WTC11 (cell line): Measurements from ENCODE around the gene ZNF581. TPM values are rescaled to one million over a fixed set of nuclear protein-coding genes. Genes with fewer than 3 reads are reported as not detected.

Experiments used
- ATAC-seq: fragments of 200-7000 bp; cut with Tn5 transposase; 2 replicates; pipeline ENCODE4 v1.10.0; 2021; ENCODE audit warnings: mild to moderate bottlenecking, moderate library complexity
- CTCF ChIA-PET: fragments of 300-600 bp; sonication (Branson Sonifier 250); formaldehyde crosslinking; loops from one replicate; lab custom pipeline; 2021; ENCODE audit warnings: antibody characterized with exemption; lab: Charles Lee
- POLR2A ChIA-PET: fragments of 350-600 bp; sonication (Branson Sonifier 250); formaldehyde crosslinking; loops from one replicate; lab custom pipeline; 2021; ENCODE audit warnings: antibody characterized with exemption; lab: Charles Lee
- DNase-seq: peaks from one replicate; pipeline ENCODE4 v3.0.0; 2021; ENCODE audit warnings: low spot score
- H3K27ac Mint-ChIP-seq: 2 replicates; pipeline ENCODE4 v1.8.0; 2021; ENCODE audit warnings: mixed read lengths
- H3K27me3 Mint-ChIP-seq: 2 replicates; pipeline ENCODE4 v1.8.0; 2021; ENCODE audit warnings: low read depth, mild to moderate bottlenecking, moderate library complexity, mixed read lengths
- H3K36me3 Mint-ChIP-seq: 2 replicates; pipeline ENCODE4 v1.8.0; 2021; ENCODE audit warnings: mixed read lengths
- H3K4me1 Mint-ChIP-seq: 2 replicates; pipeline ENCODE4 v1.8.0; 2022; ENCODE audit warnings: mixed read lengths
- H3K4me3 Mint-ChIP-seq: 2 replicates; pipeline ENCODE4 v1.8.0; 2021; ENCODE audit warnings: mild to moderate bottlenecking, moderate library complexity, mixed read lengths
- H3K9me3 Mint-ChIP-seq: 2 replicates; pipeline ENCODE4 v1.8.0; 2021; ENCODE audit warnings: mixed read lengths
- ARID4B ChIP-seq: sonication (generic); formaldehyde crosslinking; IDR thresholded peaks from 2 replicates; pipeline ENCODE4 v1.8.0; 2023; ENCODE audit warnings: missing genetic modification reagents, mild to moderate bottlenecking, borderline replicate concordance
- ATF6 ChIP-seq: sonication (generic); formaldehyde crosslinking; IDR thresholded peaks from 2 replicates; pipeline ENCODE4 v1.8.1; 2023; ENCODE audit warnings: mild to moderate bottlenecking, missing genetic modification reagents
- CREB1 ChIP-seq: sonication (generic); formaldehyde crosslinking; IDR thresholded peaks from 2 replicates; pipeline ENCODE4 v1.8.0; 2023; ENCODE audit warnings: mild to moderate bottlenecking, missing genetic modification reagents
- CREM ChIP-seq: sonication (generic); formaldehyde crosslinking; IDR thresholded peaks from 2 replicates; pipeline ENCODE4 v1.8.1; 2022; ENCODE audit warnings: mild to moderate bottlenecking, missing genetic modification reagents, moderate library complexity
- ERG ChIP-seq: fragments of 250-450 bp; sonication (Bioruptor Pico); IDR thresholded peaks from 2 replicates; pipeline ENCODE4 v1.8.0; 2021; ENCODE audit warnings: mild to moderate bottlenecking
- FOXJ3 ChIP-seq: sonication (generic); formaldehyde crosslinking; IDR thresholded peaks from 2 replicates; pipeline ENCODE4 v1.9.0; 2021; ENCODE audit warnings: missing genetic modification reagents, mild to moderate bottlenecking, borderline replicate concordance
- FOXP1 ChIP-seq: sonication (generic); formaldehyde crosslinking; IDR thresholded peaks from 2 replicates; pipeline ENCODE4 v1.8.0; 2022; ENCODE audit warnings: missing genetic modification reagents, mild to moderate bottlenecking, moderate library complexity, borderline replicate concordance
- FOXP4 ChIP-seq: sonication (generic); formaldehyde crosslinking; IDR thresholded peaks from 2 replicates; pipeline ENCODE4 v1.8.0; 2022; ENCODE audit warnings: mild to moderate bottlenecking, missing genetic modification reagents
- IRF2 ChIP-seq: sonication (generic); formaldehyde crosslinking; IDR thresholded peaks from 2 replicates; pipeline ENCODE4 v1.8.0; 2022; ENCODE audit warnings: low read depth, missing genetic modification reagents, borderline replicate concordance
- JUN ChIP-seq: sonication (generic); formaldehyde crosslinking; IDR thresholded peaks from 2 replicates; pipeline ENCODE4 v1.8.0; 2023; ENCODE audit warnings: mild to moderate bottlenecking, missing genetic modification reagents
- KAT7 ChIP-seq: sonication (generic); formaldehyde crosslinking; IDR thresholded peaks from 2 replicates; pipeline ENCODE4 v1.8.1; 2023; ENCODE audit warnings: missing genetic modification reagents, mild to moderate bottlenecking, borderline replicate concordance
- OVOL2 ChIP-seq: fragments of 250-450 bp; sonication (Bioruptor Pico); IDR thresholded peaks from 2 replicates; pipeline ENCODE4 v1.9.0; 2021; ENCODE audit warnings: mild to moderate bottlenecking, borderline replicate concordance
- PREB ChIP-seq: sonication (generic); formaldehyde crosslinking; IDR thresholded peaks from 2 replicates; pipeline ENCODE4 v1.8.1; 2022; ENCODE audit warnings: mild to moderate bottlenecking, missing genetic modification reagents, moderate library complexity, borderline replicate concordance
- SMAD3 ChIP-seq: sonication (generic); formaldehyde crosslinking; IDR thresholded peaks from 2 replicates; pipeline ENCODE4 v1.8.0; 2022; ENCODE audit warnings: missing genetic modification reagents, mild to moderate bottlenecking, borderline replicate concordance
- STAT6 ChIP-seq: sonication (generic); formaldehyde crosslinking; conservative IDR thresholded peaks from 2 replicates; pipeline ENCODE4 v1.8.1; 2023; ENCODE audit warnings: mild to moderate bottlenecking, low read depth, missing genetic modification reagents, moderate library complexity
- USF1 ChIP-seq: sonication (generic); formaldehyde crosslinking; IDR thresholded peaks from 2 replicates; pipeline ENCODE4 v1.8.0; 2022; ENCODE audit warnings: mild to moderate bottlenecking, missing genetic modification reagents
- total RNA-seq: library from RNA; stranded (reverse); gene quantifications from 3 replicates; pipeline ENCODE4 v1.2.3, GENCODE V29; 2021

The ZNF581 gene
- total RNA-seq, 1 experiment from 2014 or later = 100 TPM

- ChIA-PET POLR2A (interaction anchor here (1.3 kb wide), 1 partner anchor 14 kb away, joined by 4 read pairs; no protein-coding TSS in a partner anchor), CTCF (interaction anchor here (0.8 to 3.3 kb wide), 4 partner anchors 14 to 676 kb away, joined by 3 to 33 read pairs (median 4); no protein-coding TSS in a partner anchor)
- Mint-ChIP-seq H3K36me3 (peaks cover 26% of the 10 kb centered on the region), H3K9me3 (no peaks in the 10 kb centered on the region), H3K4me3 (peak overlapping the region; percentile 93), H3K27me3 (peaks cover 3% of the 10 kb centered on the region; the same call in 1 of the 2 replicates), H3K4me1 (peaks cover 33% of the 10 kb centered on the region), H3K27ac (peak overlapping the region; percentile 67)
- no peak for TF ChIP-seq OVOL2 (CRISPR knock-in tag)
- no peak for TF ChIP-seq SMAD3
- ATAC-seq (no peak), DNase-seq (no peak)
Measured at GRCh38 chr19:55656988-55657747, 13.7 kb downstream of the ZNF581 start.

GRCh38 chr19:55658846-55659459 lies 15.5 kb downstream of the ZNF581 start:
- no peak for DNase-seq
- peaks cover 3% of the 10 kb centered on the region; the same call in 1 of the 2 replicates for H3K27me3 Mint-ChIP-seq
- H3K36me3 Mint-ChIP-seq = peaks cover 41% of the 10 kb centered on the region
- H3K4me3 Mint-ChIP-seq = no peak overlapping the region
- peaks cover 31% of the 10 kb centered on the region for H3K4me1 Mint-ChIP-seq
- CTCF ChIA-PET = interaction anchor here (1.5 to 3.3 kb wide), 2 partner anchors 12 to 27 kb away, joined by 4 to 33 read pairs; no protein-coding TSS in a partner anchor
- POLR2A ChIA-PET = no interaction called here
- H3K27ac Mint-ChIP-seq = peak overlapping the region; percentile 84; the same call in 1 of the 2 replicates
- ATAC-seq = no peak
- H3K9me3 Mint-ChIP-seq = no peaks in the 10 kb centered on the region
- TF ChIP-seq FOXP4 (CRISPR knock-in tag) (no peak), IRF2 (no peak), PREB (CRISPR knock-in tag) (no peak), ERG (CRISPR knock-in tag) (no peak), FOXP1 (no peak), ATF6 (CRISPR knock-in tag) (no peak), FOXJ3 (no peak), STAT6 (CRISPR knock-in tag) (no peak), OVOL2 (CRISPR knock-in tag) (no peak), JUN (CRISPR knock-in tag) (no peak), KAT7 (no peak), CREM (CRISPR knock-in tag) (no peak), USF1 (CRISPR knock-in tag) (no peak), CREB1 (CRISPR knock-in tag) (no peak), ARID4B (CRISPR knock-in tag) (no peak)
